Panc1 (cell line): ENCODE data around the gene CCDC85C. TPM values are rescaled to one million over a fixed set of nuclear protein-coding genes. Genes with fewer than 3 reads are reported as not detected.

Experiments used
- ATAC-seq: fragments of 200-7000 bp; cut with Tn5 transposase; 2 replicates; pipeline ENCODE4 v1.9.1; 2020; ENCODE audit warnings: mild to moderate bottlenecking, moderate library complexity
- BruUV-seq: library from RNA; stranded (reverse); fragments of 400-500 nt; replicated peaks from 2 replicates; lab custom pipeline; 2021; lab: Mats Ljungman, UMichigan
- CTCF ChIA-PET: fragments of 300-600 bp; sonication (Branson Sonifier 250); formaldehyde crosslinking; loops from one replicate; lab custom pipeline; 2022; ENCODE audit warnings: antibody characterized with exemption; lab: Charles Lee
- POLR2A ChIA-PET: fragments of 300-600 bp; sonication (Branson Sonifier 250); formaldehyde crosslinking; loops from one replicate; lab custom pipeline; 2022; ENCODE audit warnings: antibody characterized with exemption; lab: Charles Lee
- DNase-seq: peaks from one replicate; pipeline ENCODE4 v3.0.0-alpha.2; 2010; ENCODE audit warnings: low read depth, low spot score
- H3K27ac ChIP-seq: 2 replicates; pipeline ENCODE4 v1.5.1; 2011; ENCODE audit warnings: mild to moderate bottlenecking, low read length, inconsistent platforms
- H3K27me3 ChIP-seq: fragments of 200-500 bp; sonication (Bioruptor generic); 2 replicates; pipeline ENCODE4 v1.6.0; 2014; ENCODE audit warnings: low read length, inconsistent platforms; ENCODE audit not compliant: control insufficient read depth, insufficient read depth
- H3K36me3 ChIP-seq: fragments of 200-500 bp; sonication (Bioruptor generic); 2 replicates; pipeline ENCODE4 v1.5.1; 2014; ENCODE audit warnings: inconsistent platforms, mild to moderate bottlenecking, low read length, moderate library complexity; ENCODE audit not compliant: control insufficient read depth, insufficient read depth
- H3K4me1 ChIP-seq: 2 replicates; pipeline ENCODE4 v1.5.1; 2011; ENCODE audit warnings: inconsistent platforms, mild to moderate bottlenecking, low read length, moderate library complexity; ENCODE audit not compliant: control insufficient read depth, insufficient read depth
- H3K4me3 ChIP-seq, 2 experiments: 2 replicates each; pipeline ENCODE4 v1.5.1; 2011 to 2012; ENCODE audit warnings: low read depth in 2 of 2, low read length in 2 of 2, mild to moderate bottlenecking in 2 of 2, inconsistent platforms in 1 of 2, moderate library complexity in 1 of 2
- H3K9me3 ChIP-seq: fragments of 200-500 bp; sonication (Bioruptor generic); 2 replicates; pipeline ENCODE4 v1.5.1; 2014; ENCODE audit warnings: low read depth, mild to moderate bottlenecking, inconsistent platforms, low read length, moderate library complexity; ENCODE audit not compliant: control insufficient read depth, insufficient read depth
- CTCF ChIP-seq: fragments of 450-650 bp; IDR thresholded peaks from 2 replicates; pipeline ENCODE4 v1.5.1; 2017; ENCODE audit warnings: mild to moderate bottlenecking
- POLR2AphosphoS5 ChIP-seq: IDR thresholded peaks from 2 replicates; pipeline ENCODE4 v1.6.1; 2012; ENCODE audit warnings: mild to moderate bottlenecking, low read depth, low read length, moderate library complexity
- REST ChIP-seq, 2 experiments: IDR thresholded peaks; 2 replicates each; pipeline ENCODE4 v1.6.1; 2011 to 2012; ENCODE audit warnings: low read depth in 2 of 2, control low read depth in 1 of 2, low read length in 1 of 2, mild to moderate bottlenecking in 1 of 2, moderate library complexity in 1 of 2; ENCODE audit not compliant: insufficient read depth in 1 of 2
- SIN3A ChIP-seq: IDR thresholded peaks from 2 replicates; pipeline ENCODE4 v1.6.1; 2012; ENCODE audit warnings: low read depth, mild to moderate bottlenecking, low read length, moderate library complexity, borderline replicate concordance; ENCODE audit not compliant: insufficient read depth
- TCF7L2 ChIP-seq: IDR thresholded peaks from 2 replicates; pipeline ENCODE4 v1.6.1; 2011; ENCODE audit warnings: mild to moderate bottlenecking, low read depth, low read length, inconsistent platforms
- in situ Hi-C: cut with HindIII; loops from 2 replicates; pipeline ENCODE4 v1.10.0; 2016; ENCODE audit warnings: low sequenced_read_pairs, low pct_unique_long_range_greater_than_20kb
- intact Hi-C: fragments of 100-400 bp; cut with micrococcal nuclease; formaldehyde crosslinking; loops from one replicate; pipeline ENCODE4 v1.10.0; 2022; ENCODE audit not compliant: unreplicated experiment
- total RNA-seq: library from RNA; stranded (reverse); gene quantifications from one replicate; pipeline ENCODE4 v1.2.1, GENCODE V29; 2021; ENCODE audit not compliant: unreplicated experiment

CCDC85C gene
- total RNA-seq, 1 experiment from 2014 or later, result 96.6 TPM

- POLR2A ChIA-PET, result no interaction called here
- H3K27me3 ChIP-seq, result no peaks in the 10 kb centered on the region
- in situ Hi-C loops, result no loop called here
- no TSS peak for BruUV-seq
- intact Hi-C loops, result loop anchor here (2.0 kb wide), 1 partner anchor 110 kb away; no protein-coding TSS in a partner anchor
- DNase-seq (peak; percentile 42), ATAC-seq (peak; percentile 65)
- no peak overlapping the region for H3K4me3 ChIP-seq
- CTCF ChIA-PET, result interaction anchor here (0.6 to 0.9 kb wide), 2 partner anchors 87 to 110 kb away, joined by 3 read pairs; no protein-coding TSS in a partner anchor
- TF ChIP-seq REST (IDR thresholded peaks at IDR 0.05; ENCODE audit: insufficient read depth in 1 of 2, low read depth in 2 of 2, low read length in 1 of 2), result 0 out of 4 replicates have a peak, but pooled peaks of 1 of the 2 experiments have one; percentile 24
- no peak for TF ChIP-seq SIN3A
- TF ChIP-seq POLR2AphosphoS5, result no peak
- TF ChIP-seq TCF7L2, result no peak
- peak; percentile 93 for TF ChIP-seq CTCF
- H3K9me3 ChIP-seq, result no peaks in the 10 kb centered on the region
- peaks cover 47% of the 10 kb centered on the region for H3K4me1 ChIP-seq
- no peak overlapping the region for H3K27ac ChIP-seq
- H3K36me3 ChIP-seq, result no peaks in the 10 kb centered on the region
Measured at GRCh38 chr14:99518441-99519346, 85.3 kb downstream of the CCDC85C start.

GRCh38 chr14:99517643-99518381 is 86.2 kb downstream of the CCDC85C start:
- Histone ChIP-seq H3K36me3 (no peaks in the 10 kb centered on the region), H3K9me3 (no peaks in the 10 kb centered on the region), H3K4me3 (no peak overlapping the region), H3K27me3 (no peaks in the 10 kb centered on the region), H3K27ac (no peak overlapping the region), H3K4me1 (peaks cover 38% of the 10 kb centered on the region)
- in situ Hi-C loops, result no loop called here
- no peak for TF ChIP-seq CTCF
- TF ChIP-seq POLR2AphosphoS5, result no peak
- no peak for TF ChIP-seq TCF7L2
- no peak for TF ChIP-seq SIN3A
- TF ChIP-seq REST (IDR thresholded peaks at IDR 0.05; ENCODE audit: insufficient read depth in 1 of 2, low read depth in 2 of 2, low read length in 1 of 2), result no peak
- no peak for DNase-seq
- BruUV-seq, result no TSS peak
- CTCF ChIA-PET, result no interaction called here
- no peak for ATAC-seq
- POLR2A ChIA-PET, result interaction anchor here (0.5 kb wide), 1 partner anchor 213 kb away, joined by 4 read pairs; no protein-coding TSS in a partner anchor
- intact Hi-C loops, result loop anchor here (2.0 kb wide), 1 partner anchor 111 kb away; no protein-coding TSS in a partner anchor
